Ramos (cell line): ENCODE data around the gene HMMR.
"Not testable (repeated sequence)": the region's sequence is repeated elsewhere in the genome, so short reads cannot be mapped to it uniquely, and the experiment has no call there.

Experiments used
- in situ Hi-C: fragments of 300-500 bp; cut with MboI; formaldehyde crosslinking; loops from one replicate; pipeline ENCODE4 v1.14.3; 2022; ENCODE audit warnings: low sequenced_read_pairs; ENCODE audit not compliant: unreplicated experiment

Gene HMMR, protein sequence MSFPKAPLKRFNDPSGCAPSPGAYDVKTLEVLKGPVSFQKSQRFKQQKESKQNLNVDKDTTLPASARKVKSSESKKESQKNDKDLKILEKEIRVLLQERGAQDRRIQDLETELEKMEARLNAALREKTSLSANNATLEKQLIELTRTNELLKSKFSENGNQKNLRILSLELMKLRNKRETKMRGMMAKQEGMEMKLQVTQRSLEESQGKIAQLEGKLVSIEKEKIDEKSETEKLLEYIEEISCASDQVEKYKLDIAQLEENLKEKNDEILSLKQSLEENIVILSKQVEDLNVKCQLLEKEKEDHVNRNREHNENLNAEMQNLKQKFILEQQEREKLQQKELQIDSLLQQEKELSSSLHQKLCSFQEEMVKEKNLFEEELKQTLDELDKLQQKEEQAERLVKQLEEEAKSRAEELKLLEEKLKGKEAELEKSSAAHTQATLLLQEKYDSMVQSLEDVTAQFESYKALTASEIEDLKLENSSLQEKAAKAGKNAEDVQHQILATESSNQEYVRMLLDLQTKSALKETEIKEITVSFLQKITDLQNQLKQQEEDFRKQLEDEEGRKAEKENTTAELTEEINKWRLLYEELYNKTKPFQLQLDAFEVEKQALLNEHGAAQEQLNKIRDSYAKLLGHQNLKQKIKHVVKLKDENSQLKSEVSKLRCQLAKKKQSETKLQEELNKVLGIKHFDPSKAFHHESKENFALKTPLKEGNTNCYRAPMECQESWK

DNA sequence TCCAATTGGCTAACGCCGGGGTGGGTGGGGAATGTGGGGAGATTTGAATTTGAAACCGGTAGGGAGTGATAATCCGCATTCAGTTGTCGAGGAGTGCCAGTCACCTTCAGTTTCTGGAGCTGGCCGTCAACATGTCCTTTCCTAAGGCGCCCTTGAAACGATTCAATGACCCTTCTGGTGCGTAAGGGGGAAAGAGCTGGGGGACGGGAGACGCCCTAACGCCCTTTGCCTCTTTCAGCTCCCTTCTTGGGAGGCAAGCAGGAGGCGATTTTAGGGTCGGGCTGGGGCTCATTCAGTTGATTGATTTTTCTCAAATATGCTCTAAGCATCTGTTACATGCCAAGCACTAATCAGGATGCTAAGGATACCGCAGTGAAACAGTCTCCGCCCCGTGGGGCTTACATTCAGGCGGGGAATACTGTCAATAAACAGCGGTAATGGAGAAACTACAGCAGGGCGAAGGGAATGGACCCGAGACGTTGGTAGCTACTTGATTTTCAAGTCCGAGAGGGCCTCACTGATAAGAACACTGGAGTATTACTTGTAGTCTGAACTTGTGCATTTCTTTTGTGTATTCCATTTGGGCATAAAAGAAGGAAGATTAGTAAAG, at the start of gene HMMR:
Gene HMMR (plus strand): TSS at position 71 of the 610 bp plus-strand sequence. CDS start 61 bp downstream, at position 132.
- in situ Hi-C loops: no loop called here

DNA sequence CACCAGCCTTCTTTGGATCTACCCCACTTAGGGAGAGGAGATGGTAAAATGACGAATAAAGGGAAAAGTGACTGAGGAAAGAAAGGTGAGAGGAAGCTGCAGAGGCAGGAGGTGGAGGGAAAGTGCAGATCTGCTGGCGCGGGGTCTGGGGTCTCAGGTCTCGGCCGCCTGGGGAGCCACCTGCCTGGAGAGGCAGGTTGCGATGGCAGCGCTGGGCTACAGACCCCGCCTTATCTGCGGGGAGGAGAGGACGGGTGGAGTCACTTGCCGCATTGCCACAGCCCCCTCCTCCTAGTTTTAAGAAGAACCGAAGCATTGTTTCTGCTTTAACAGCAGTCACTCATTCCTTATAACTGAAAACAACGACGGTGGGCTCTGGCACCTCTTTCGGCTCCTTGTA, 44.8 kb upstream of the HMMR start:
- in situ Hi-C loops: not testable (repeated sequence)

DNA sequence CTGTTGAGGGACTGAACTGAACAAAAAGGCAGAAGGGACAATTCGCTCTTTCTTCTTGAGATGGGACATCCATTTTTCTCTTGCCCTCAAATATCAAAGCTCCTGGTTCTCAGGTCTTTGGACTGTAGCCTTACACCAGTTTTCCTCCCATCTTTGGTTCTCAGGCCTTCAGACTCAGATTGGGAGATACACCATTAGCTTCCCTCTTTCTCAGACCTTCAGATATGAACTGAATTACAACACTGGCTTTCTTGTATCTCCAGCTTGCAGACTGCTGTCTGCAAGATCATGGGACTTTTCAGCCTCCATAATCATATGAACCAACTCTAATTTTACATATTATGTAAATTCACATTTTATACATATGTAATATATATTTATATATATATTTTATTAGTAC, 35.6 kb upstream of the HMMR start:
- in situ Hi-C loops: no loop called here

DNA sequence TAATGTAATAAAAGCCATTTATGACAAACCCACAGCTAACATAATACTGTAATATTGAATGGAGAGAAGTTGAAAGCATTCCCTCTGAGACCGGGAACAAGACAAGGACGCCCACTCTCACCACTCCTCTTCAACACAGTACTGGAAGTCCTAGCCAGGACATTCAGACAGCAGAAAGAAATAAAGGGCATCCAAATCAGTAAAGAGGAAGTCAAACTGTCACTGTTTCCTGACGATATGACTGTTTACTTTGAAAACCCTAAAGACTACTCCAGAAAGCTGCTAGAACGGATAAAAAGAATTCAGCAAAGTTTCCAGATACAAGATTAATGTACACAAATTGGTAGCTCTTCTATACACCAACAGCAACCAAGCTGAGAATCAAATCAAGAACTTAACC, 34.3 kb upstream of the HMMR start:
- in situ Hi-C loops: not testable (repeated sequence)

GRCh38 chr5:163432544-163432943, 27.9 kb upstream of the HMMR start:
- in situ Hi-C loops: no loop called here

DNA sequence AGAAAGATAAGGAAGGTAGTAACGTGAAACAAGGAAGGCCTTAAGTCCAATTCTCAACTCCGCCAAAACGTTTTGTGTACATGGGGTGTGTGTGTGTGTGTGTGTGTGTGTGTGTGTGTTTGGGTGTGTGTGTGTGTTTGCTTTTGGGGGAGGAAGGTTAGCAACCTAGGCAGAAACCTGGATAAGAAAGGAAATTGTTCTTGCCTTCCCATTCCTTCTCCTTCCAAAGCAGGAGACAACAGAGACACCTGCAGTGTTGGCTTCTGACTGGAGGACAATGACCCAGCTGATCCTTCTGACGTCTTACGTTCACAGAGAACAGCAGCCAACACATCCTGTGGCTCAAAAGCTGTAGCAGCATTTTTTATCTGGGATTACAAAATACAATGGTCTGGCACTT, 27.2 kb upstream of the HMMR start:
- in situ Hi-C loops: no loop called here

GRCh38 chr5:163434401-163434866, 26.0 kb upstream of the HMMR start:
- in situ Hi-C loops: no loop called here

- in situ Hi-C loops: no loop called here
Measured at GRCh38 chr5:163436515-163436914, 23.9 kb upstream of the HMMR start.

DNA sequence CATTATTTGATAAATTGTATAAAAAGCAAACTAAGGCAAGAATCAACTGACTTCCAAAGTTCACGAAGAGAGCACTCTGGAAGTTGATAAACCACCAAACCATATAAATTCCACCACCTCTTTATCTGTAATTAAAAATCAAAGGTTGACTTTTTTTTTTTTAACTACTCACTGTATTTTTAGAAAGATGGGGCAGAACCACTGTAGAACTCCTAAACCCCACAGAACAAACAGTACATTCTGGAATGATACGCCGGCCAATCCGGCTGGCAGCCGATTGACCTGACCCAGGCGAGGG, 23.5 kb upstream of the HMMR start:
- in situ Hi-C loops: no loop called here

DNA sequence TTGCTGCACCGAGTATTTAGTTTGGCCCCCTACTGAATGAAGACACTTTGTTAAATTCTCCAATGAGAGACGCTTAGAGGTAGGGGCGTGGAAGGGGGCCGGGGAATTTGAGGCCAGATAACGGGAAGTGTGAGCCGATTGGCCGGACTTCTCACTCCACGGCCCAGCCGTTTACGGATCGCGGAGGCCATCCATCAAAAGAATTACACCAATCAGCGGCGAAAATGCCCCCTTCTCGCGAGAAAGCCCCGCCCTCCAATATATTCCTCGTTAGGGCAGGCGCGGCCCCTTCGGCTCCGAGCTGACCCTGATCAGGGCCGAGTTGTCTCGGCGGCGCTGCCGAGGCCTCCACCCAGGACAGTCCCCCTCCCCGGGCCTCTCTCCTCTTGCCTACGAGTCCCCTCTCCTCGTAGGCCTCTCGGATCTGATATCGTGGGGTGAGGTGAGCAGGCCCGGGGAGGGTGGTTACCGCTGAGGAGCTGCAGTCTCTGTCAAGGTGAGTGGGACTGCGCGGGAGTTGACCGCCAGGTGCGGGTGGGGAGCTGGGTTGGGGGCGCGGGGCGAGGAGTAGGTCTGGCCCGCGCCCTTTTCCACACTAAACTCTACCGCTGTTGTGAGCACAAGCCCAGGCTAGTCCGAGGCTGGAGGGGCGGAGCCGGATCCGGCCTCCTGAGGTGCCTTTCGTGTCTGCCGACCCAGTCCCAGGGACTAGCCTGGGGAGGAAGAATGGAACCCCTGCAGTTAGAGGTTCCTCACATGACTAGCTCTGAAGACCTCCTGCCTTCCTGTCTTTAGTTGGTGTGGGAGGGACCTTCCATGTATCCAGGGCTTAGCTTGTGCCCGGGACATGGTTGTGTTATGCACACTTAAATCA, 22.9 kb upstream of the HMMR start, which contains the start of gene CCNG1:
Gene CCNG1 (plus strand): TSS at position 287 of the 874 bp plus-strand sequence. CDS start 1,662 bp downstream, outside the sequence.
- in situ Hi-C loops: no loop called here

DNA sequence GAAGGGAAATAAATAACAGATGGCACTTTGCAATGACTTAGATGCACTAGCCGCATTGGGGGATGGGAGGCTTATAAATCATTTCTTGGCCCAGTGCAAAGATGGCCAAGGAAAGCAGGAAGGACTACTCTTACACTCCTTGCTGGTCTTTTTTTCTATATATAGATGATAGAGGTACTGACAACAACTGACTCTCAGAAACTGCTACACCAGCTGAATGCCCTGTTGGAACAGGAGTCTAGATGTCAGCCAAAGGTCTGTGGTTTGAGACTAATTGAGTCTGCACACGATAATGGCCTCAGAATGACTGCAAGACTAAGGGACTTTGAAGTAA, 21.4 kb upstream of the HMMR start:
- in situ Hi-C loops: no loop called here

DNA sequence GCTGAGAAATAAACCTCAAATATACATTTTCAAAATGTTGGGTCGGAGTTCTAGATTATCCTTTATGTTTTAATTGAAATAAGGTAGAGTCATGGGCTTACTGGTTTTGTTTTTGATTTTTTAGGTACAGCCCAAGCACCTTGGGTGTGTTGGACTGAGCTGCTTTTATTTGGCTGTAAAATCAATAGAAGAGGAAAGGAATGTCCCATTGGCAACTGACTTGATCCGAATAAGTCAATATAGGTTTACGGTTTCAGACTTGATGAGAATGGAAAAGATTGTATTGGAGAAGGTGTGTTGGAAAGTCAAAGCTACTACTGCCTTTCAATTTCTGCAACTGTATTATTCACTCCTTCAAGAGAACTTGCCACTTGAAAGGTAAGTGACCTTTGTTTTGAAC, 19.5 kb upstream of the HMMR start:
- in situ Hi-C loops: no loop called here

GRCh38 chr5:163444526-163444925, 15.9 kb upstream of the HMMR start:
- in situ Hi-C loops: no loop called here

- in situ Hi-C loops: no loop called here
Measured at GRCh38 chr5:163445345-163445744, 15.1 kb upstream of the HMMR start.

DNA sequence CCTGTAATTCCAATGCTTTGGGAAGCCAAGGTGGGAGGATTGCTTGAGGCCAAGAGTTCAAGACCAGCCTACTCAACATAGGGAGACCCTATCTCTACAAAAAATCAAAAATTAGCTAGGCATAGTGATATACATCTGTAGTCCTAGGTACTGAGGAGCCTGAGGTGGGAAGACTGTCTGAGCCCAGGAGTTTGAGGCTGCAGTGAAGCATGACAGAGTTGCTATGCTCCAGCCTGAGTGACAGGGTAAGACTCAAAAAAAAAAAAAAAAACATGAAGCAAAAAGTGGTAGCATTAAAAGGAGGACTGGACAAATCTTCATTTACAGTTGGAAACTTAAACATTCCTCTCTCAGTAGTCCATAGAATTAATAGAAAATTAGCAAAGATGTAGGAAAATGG, 13.2 kb upstream of the HMMR start:
- in situ Hi-C loops: no loop called here

- in situ Hi-C loops: no loop called here
Measured at GRCh38 chr5:163447875-163448274, 12.6 kb upstream of the HMMR start.

DNA sequence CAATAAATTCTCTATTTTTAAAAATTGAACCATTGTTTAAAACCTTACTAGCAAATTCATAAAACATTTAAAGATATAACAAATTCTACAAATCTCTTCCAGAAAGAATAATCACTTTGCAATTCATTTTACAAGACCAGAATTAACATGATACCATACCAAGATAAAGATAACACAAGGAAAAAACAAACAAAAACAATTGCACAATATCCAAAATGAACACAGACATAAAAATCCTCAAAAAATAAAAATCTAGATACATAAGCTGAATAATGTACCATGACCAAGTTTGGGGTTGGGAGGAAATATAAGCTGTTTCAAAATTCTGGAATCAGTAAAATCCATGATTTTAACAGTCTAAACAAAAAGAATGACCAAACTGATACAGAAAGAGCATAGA, 11.9 kb upstream of the HMMR start:
- in situ Hi-C loops: no loop called here

DNA sequence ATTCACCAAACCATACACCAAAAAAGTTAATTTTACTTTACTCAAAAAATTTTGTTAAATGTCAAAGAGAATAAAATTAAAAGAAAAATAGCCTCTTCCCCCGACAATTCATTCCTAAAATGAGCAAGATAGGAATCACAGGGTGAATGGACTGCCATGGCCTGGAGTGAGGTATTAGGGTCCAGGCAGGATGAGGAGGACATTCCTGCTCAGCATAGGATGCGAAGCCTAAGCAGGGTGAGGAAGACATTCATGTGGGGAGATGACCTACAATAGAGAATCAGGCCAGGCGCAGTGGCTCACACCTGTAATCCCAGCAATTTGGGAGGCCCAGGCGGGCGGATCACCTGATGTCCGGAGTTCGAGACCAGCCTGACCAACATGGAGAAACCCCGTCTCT, 8.9 kb upstream of the HMMR start:
- in situ Hi-C loops: no loop called here

DNA sequence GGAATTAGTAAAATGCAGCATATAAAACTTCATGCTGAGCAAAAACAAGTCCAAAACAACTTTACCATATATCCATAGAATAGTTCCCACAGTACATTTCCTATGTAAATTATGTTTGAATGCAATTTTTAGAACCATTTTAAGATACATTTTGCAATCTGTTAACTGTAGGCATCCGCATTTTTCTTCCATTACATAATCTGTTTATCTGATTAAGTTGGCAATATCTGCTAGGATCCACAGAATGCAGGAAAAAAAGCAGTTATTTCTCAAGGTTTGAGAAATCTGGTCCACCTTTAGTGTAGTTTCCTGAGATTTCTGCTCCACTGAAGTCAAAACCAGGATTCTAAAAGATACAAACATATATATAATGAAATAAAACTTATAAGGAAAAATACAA, 6.7 kb upstream of the HMMR start:
- in situ Hi-C loops: no loop called here

DNA sequence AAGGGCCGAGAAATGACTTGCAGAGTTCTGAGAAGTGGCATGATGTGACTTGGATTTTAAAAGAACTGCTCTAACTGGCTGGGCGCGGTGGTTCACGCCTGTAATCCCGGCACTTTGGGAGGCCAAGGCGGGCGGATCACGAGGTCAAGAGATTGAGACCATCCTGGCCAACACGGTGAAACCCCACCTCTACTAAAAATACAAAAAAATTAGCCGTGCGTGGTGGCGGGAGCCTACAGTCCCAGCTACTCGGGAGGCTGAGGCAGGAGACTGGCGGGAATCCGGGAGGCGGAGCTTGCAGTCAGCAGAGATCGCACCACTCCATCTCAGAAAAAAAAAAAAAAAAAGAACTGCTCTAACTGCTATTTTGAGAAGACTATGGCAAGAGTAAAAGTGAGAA, 5.0 kb upstream of the HMMR start:
- in situ Hi-C loops: not testable (repeated sequence)
